Measurements from ENCODE around the gene TJP2.

Gene TJP2

DNA sequence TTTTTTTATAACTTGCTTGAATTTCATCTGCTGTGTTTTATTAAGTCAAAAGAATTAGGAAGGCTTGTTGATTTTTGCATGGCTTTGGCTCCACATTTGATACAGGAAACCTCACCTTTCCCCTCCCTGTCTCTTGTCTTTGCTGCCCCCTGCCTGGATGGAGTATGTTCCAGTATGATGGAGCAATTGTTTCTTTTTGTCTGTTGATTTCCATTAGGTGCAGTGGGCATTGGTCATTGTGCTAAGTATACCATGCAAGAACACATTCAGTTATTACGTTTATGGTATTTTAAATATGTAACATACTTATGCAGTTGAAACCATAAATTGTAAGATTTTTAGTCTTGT lies 19.6 kb downstream of the TJP2 start:
- no peak for DNase-seq

DNA sequence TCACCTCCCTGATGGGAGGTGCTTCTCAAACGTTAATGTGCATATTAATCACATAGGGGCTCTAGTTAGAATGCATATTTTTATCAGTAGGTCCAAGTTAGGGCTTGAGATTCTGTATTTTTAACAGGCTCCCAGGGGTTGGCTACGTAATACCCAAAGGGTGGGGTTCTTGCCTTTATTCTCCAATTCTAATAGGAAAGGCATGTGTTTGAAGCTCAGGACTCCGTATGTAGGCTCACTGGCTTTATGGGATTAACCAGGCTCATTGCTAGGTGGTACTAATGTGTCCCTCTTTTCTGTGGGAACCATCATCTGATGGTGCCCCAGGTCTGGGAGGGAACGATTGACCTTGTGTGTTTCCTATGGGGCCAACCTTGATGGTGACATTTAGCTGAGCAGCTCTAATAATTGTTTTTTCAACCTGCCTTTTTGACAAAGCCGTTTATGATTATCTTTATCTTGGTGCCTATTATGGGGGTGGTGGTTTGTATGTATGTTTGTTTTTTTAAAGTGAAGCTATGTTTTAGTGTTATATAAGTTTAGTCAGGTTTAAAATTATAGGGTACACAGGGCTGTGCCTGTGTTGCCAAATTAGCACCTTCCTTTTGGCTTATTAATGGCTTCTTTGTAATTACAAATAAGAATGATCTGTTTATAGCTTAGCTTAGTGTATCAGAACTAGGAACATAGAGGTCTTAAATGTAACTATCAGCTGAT lies 20.8 kb downstream of the TJP2 start:
- DNase-seq, result no peak

DNA sequence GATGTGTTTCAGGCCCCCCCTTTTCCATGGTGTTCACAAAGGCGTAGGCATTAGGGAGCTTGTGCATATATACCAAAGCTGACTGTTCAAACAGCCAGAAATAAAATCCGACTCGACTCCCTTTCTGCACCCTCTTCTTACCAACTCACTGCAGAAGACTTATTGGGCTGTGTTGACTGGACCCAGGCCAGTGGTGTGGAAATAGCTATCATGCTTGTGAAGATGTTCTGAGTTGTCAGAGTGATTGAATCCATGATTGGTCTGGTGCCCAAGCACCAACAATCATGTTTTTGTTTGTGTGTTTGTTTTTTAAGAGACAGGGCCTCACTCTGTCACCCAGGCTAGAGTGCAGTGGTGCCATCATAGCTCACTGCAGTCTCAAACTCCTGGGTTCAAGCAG lies 21.6 kb downstream of the TJP2 start:
- no peak for DNase-seq

DNA sequence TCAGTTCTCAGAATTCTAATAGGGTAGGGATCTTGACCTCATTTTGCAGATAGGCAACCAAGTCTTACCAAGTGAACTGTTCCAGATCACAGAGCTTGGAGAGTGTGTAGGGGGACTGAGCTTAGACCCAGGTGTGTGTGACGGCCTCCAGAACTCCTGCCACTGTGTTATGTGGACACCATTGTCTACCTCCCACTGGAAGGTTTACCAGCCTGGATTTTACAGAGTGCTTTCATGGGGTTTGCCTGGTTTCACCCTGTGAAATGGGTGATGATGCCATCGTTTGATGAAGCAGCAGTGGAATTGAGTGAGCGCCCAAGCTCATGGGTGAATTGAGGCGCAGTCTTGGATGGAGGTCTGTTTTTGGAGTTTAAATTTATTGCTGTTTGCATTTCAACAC lies 23.6 kb downstream of the TJP2 start:
- no peak for DNase-seq

DNA sequence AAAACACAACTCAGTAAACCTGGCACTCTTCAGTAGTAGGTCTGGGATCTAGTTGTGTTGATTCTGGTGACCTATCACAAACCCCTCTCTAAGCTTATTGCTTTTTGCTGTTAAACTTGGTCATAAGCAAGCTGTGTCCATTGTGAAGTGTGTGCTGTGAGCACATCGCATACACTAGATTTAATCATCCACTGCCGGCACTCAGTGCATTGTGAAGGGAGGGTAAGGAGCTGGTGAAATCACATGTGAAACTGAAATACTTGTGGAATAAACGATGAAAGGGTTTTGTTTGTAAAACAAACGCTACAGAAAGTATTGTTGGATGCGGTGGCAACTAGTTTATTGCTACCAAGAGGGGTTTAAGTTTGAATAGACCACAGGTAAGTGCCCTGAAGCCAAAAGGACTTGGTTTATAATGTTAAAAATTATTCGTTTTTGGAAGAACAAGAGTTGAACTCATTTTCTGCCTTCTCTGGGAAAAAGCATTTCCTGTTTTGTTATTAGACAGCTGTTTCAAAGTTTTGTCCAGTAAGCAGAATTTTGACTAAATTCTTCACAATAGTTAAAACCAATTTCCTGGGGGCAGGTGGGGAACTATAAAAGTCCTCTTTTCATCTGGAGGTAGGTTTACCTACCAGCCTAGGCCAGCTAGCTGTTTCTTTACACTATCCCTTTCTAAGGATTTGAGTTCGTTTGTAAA lies 24.6 kb downstream of the TJP2 start:
- DNase-seq, result no peak

DNA sequence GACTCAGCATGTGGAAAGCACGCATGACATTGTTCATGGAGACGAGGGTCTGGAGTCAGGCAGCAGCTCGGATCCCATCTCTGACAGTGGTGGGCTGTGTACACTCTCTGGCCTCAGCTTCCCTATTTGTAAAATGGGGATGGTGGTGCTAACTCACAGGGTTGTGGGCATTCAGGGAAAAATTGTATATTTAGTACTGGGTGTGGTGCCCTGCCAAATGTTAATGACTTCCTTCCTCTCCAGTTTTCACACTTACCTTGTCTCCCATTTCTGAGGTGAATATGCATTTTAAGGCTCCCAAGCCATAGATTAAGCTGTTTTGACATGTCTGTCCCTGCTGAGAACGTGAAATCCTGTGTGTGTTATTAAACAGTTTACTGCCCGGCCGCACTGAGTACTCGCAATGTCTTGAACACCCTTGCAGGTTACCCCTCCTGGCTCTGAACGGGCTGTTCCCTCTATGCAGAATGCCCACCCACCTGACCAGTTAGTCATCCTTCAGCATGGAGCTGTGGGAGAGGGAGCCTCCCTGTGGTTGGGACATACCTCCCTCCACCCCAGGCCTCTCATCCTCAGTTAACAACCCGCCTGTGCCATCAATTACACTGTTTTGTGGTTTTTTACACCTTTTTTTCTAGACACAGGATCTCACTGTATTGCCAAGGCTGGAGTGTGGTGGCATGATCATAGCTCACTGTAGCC lies 25.8 kb downstream of the TJP2 start:
- no peak for DNase-seq

DNA sequence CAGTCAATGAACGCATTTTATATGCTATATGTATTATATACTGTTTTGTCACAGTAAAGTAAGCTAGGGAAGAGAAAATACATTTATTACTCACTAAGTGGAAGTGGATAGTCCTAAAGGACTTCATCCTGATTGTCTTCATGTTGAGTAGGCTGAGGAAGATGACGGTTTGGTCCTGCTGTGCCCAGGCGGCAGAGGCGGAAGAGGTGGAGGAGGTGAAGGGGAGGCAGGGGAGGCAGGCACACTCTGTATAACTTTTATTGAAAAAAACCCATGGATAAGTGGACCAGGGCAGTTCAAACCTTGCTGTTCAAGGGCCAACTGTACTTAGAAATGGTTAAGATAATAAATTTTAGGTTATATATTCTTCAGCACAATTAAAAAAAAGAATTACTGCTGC lies 28.5 kb downstream of the TJP2 start:
- DNase-seq, result no peak

DNA sequence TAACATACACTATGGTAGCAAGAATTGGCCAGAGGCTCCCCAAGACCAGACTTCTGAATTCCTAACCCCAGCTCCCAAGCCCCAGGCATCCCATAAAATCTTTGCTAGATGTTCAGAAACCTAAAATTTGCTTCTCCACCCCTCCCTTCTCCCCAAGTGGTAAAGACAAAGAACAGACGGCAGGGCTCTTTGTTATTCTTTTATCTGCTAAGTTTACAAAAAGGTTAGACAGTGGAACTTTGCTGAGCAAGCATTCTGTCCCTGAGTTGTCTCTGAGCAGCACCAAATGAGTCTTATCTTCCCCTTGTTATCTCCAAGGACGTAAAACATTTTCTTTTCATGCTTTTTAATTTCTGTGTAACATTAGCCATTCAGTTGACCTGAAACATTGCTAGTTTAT lies 30.2 kb downstream of the TJP2 start:
- no peak for DNase-seq

DNA sequence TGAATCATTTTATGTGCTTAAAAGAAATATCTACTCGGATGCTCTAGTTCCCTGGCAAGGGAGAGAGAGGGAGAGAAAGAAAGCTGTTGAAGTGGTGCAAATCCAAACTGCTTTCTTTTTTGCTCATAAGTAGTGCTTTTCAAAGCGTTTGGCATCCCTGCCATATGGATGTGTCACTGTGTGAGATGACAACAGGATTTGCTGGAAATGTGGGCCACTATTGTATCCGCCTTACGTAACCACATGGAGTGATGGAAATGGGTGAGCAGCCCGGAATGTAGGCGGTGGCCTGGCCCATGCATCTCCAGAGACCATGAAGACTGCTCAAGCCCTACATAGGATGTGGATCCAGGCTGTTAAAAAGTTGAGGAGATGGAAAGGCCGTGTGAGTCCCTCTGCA lies 30.8 kb downstream of the TJP2 start:
- no peak for DNase-seq

DNA sequence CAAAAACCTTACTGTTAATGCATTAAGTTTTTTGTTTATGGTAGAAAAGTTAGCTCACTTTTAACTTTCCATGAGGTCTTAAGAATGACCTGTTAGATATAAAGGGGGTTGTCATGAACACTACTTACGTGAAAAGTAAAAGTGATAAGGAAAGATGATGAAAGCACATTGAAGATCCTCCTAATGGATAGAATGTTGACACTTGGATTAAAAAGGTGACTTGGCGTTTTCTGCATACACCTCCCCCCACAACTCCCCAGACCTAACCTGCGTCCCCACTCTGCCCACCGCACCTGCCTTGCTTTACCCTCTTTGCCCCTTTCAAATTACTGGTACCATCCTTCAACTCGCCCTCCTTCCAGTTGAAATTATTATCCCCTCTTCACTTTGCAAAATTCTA lies 32.0 kb downstream of the TJP2 start:
- DNase-seq, result no peak

DNA sequence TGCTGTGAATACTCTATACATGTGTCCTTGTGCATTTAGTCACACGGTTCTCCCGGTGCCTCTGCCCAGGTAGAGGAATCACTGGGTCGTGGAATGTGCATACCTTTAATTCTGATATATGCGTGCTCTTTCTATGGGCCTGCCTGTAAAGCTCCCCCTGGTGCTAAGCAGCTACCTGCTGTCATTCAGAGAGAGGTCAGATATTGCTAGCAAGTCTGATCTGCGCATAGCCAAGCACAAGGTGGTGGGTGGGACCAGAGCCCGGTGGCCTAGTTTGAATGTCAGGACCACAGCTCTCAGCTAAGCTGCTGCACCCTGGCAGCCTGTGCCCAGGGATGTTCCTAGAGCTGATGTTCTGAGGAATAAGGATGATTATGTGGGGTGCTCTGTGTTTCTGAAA lies 33.4 kb downstream of the TJP2 start:
- no peak for DNase-seq

DNA sequence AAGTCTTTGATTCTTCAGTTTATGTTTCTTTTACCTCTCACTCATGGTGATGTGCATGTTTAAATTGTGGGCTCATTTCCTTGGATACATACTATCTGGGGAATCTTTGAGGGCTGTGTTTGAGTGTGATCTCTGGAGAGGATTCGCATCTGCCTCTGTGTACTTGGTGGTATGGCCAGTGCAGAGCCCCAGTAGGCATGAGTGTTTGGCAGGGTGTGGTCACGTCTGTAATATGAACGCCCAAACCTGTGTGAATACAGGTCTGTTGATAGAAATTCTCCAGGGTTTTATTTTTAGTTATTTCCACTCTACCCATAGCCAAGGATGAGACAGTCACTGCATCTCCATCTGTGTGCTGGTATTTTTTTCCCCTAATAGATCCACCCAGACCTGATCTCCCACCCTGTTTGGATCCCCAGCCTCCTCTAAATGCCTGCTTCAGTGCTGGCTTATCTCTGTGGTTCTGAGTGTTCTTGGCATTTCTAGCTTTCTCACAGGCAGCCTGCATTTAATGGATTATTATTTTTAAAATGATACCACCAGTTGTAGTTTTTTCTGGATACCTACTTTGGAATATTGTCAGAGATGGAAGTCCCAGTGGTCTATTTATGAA lies 37.5 kb downstream of the TJP2 start:
- no peak for DNase-seq

DNA sequence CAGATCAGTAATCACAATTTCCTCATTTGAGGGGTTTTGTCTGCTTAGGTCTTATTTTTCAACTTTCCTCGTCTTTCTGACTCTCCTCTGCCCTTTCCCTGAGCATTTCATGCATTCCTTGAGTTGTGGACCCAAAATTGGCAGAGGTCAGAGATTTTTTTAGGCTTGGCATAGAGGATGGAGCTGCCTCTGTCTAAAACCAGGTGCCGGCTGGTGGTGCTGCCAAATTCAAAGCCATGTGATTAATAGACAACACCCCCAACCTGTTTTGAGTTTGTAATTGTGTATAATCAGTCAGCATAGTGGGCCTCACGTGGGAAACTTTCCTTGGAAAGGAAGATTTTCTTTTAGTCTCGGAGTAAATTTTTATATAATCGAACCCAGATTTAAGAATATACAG lies 39.6 kb downstream of the TJP2 start:
- DNase-seq, result no peak

DNA sequence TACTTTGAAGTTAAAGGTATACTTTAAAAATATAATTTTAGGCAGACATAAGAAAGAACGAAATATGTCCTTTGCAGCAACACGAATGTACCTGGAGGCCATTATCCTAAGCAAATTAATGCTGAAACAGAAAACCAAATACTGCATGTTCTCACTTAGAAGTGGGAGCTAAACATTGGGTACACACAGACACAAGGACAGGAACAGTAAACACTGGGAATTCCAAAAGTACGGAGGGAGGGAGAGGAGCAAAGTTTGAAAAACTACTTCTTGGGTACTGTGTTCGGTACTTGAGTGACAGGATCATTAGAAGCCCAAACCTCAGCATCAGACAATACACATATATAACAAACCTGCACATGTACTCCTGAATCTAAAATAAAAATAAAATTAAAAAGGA lies 40.9 kb downstream of the TJP2 start:
- DNase-seq, result no peak

DNA sequence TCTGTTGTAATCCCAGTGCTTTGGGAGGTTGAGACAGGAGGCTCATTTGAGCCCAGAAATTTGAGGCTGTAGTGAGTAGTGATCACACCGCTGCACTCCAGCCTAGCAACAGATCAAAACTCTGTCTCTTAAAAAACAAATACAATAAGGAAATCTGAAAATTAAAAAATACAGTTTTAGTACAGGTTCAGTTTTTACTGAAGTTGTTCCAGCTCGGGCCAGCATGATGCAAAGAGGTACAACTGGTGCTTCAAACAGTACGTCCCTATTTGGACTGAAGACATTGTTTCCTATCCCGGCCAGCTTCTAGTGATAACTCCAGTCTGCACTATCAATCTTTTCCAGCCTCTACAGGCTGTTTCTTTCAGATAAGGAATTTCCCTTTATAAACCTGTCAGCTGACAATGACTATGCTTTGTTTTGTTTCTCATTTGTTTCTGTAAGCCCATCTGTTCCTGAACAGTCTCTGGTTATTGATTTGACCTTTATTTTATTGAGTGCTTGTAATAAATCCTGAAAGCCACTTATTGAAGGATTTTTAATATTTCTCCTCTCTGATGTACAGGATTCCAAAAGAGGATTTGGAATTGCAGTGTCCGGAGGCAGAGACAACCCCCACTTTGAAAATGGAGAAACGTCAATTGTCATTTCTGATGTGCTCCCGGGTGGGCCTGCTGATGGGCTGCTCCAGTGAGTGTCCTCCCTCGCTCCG lies 41.9 kb downstream of the TJP2 start:
- DNase-seq, result no peak

DNA sequence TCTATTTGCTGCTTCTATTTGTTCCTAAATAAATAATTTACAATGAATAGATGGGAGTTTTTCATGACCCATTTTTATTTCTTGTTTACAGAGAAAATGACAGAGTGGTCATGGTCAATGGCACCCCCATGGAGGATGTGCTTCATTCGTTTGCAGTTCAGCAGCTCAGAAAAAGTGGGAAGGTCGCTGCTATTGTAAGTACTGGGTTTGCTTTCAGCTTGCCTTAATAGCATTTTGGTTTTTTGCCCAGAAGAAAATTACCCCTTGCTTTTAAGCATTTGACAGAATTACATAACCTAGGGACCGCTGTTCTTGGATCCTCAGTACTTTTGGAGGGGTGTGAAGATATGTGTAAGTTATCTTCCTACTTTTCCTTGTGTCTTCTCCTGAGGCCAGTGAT lies 44.1 kb downstream of the TJP2 start:
- no peak for DNase-seq

DNA sequence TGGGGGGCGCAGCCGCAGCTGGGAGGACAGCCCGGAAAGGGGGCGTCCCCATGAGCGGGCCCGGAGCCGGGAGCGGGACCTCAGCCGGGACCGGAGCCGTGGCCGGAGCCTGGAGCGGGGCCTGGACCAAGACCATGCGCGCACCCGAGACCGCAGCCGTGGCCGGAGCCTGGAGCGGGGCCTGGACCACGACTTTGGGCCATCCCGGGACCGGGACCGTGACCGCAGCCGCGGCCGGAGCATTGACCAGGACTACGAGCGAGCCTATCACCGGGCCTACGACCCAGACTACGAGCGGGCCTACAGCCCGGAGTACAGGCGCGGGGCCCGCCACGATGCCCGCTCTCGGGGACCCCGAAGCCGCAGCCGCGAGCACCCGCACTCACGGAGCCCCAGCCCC lies 47.0 kb downstream of the TJP2 start:
- DNase-seq, result no peak

DNA sequence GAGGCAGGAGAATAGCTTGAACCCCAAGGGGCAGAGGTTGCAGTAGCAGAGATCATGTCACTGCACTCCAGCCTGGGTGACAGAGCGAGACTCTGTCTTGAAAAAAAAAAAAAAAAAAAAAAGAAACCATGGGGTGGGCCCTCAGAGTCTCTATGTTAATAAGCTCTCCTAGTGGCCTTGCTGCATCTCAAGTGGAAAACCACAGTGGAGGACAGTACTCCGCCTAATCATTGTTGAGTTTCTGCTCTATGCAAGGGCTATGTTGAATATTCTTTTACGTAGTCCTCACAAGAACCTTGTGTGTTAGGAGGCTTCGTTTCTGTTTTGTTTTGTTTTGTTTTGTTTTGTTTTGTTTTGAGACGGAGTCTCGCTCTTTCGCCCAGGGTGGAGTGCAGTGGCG lies 48.9 kb downstream of the TJP2 start:
- no peak for DNase-seq

DNA sequence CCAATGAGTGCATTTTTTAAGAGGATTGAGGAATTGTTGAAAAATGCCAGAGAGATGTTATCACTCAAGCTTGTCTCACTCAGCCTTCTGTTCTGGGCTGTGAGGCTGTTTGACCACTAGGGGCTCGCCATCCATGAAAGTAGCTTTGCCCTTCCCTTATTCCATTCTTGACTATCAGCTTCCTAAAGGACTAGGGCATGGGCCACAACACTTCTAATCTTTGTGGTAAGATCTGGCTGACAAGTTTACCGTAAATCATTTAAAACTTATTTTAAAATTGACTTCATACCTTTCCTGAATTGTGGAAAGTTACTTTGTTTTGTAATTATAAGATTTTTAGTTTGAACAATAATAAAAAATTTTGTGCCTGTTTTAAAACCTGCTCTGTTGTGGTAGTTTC lies 49.5 kb downstream of the TJP2 start:
- no peak for DNase-seq

DNA sequence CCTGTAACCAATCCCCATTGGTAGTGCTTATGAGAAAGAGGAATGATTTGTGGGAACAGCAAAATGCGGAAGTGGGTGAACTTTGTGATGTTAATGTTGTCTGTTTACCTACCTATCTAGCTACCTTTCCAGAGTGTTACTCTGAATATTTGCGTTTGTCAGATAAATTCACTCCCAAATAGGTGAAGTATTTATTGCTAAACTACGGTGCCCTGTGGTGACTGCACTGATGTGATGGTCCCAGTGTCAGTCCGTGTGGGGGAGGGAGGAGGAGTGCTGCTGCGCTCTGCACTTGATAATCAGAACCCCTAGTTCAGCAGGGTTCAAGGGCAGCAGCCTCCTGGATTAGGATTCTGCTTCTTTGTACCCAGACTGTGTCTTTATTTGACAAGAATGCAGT lies 55.3 kb downstream of the TJP2 start:
- no peak for DNase-seq

DNA sequence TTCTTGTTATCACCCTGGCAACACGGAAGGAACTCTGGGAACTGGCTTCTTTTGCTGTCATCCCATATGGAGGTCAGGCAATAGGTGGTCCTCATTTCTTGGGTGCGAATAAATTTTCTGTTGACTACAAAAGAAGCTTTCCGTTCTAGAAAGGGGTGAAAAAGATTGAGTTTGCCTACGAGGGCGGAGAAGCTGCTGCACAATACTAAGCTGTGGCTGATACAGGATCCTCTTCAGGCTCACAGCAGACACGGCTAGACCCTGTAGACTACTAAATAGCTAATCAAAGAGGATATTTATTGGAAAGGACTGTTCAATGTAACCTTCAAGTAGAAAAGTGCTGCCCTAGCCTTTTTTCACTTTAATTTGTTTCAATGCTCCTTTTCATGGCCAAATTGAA lies 58.1 kb downstream of the TJP2 start:
- DNase-seq, result no peak

DNA sequence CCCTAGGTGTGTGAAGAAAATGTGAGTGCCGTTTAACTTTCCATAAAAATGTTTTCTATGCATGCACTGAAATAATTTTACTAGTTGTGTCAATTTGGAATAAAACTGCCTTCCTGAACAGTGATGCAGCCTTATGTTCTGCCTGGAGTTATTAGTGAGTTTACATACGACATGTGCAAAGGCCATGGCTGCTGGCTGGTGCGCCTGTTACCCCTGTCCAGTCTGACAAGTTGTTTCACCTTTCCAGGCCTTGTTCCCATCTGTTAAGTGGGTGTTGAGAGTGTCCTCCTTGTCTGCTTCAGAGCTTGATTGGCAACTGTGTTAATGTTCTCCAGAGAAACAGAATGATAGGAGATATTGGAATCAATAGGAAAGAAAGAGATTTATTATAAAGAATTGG lies 60.6 kb downstream of the TJP2 start:
- DNase-seq, result no peak

DNA sequence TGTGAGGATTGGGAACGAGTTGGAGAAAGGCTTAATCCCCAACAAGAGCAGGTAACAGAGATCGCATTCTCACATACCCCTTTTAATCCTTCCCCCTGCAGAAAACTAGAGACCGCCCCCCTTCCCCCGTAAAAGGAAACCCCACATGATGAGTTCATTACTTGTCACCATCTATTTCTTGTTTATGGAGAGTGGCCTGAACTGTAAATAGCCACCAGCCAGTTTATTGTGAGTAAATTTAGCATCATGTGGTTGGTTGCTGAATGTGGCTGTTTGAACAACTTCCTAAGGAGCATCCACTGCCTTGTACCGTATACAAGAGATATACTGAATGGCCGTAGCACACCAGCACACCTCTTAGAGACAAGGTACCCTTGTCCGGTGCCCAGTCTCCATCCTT lies 62.1 kb downstream of the TJP2 start:
- DNase-seq, result no peak

Measured in T1000 (cell line).